D721Med (cell line): ENCODE measurements around the gene C5AR2.
"Not testable (repeated sequence)": the region's sequence is repeated elsewhere in the genome, so short reads cannot be mapped to it uniquely, and the experiment has no call there.

Source experiments
- DNase-seq: peaks from one replicate; pipeline ENCODE4 v3.0.0; 2011; ENCODE audit warnings: low spot score; ENCODE audit not compliant: insufficient read length
- FAIRE-seq: peaks from 2 replicates; lab custom pipeline; 2011; peaks lifted over from hg19 to GRCh38; lab: Jason Lieb, UNC
- TF ChIP-seq, protein P1 (sequence below): IDR thresholded peaks from 2 replicates; pipeline ENCODE4 v1.5.1; 2012; ENCODE audit warnings: mild to moderate bottlenecking, control low read depth; ENCODE audit not compliant: insufficient read depth; ENCODE audit errors: missing control alignments

C5AR2 gene

DNA sequence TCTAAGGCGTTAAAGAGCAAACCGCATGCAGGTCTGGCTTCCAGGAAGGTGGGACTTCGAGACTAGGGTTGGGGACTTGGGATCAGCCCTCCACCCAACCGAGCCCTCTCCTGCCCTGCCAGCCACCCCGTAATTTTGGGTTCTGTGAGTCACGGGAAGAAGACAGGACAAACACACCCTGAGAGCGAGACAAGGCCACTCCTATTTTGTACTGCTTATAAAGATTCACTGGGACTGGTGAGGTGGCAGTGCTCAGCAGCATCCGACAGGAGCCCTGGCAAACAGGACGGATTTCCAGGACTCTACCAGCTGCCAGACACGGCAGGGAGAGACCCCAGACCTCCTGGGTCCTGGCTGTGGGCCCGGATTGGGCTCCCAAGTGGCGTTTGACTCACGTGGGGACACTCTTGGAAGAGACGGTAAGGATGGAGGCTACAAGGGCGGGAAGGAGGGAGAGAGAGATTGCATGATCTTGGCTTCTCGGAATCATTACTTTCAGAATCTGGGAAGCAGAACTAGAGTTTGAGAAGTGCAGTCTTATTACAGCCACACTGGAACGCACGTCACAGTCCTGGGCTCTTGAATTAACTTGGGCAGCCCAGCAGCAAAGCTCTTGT lies at the start of gene C5AR2:
Gene C5AR2, plus strand, starts transcription at position 245 of the 617 bp plus-strand sequence. CDS start 8,625 bp downstream, outside the sequence.
- no peak for DNase-seq
- FAIRE-seq = no peak

DNA sequence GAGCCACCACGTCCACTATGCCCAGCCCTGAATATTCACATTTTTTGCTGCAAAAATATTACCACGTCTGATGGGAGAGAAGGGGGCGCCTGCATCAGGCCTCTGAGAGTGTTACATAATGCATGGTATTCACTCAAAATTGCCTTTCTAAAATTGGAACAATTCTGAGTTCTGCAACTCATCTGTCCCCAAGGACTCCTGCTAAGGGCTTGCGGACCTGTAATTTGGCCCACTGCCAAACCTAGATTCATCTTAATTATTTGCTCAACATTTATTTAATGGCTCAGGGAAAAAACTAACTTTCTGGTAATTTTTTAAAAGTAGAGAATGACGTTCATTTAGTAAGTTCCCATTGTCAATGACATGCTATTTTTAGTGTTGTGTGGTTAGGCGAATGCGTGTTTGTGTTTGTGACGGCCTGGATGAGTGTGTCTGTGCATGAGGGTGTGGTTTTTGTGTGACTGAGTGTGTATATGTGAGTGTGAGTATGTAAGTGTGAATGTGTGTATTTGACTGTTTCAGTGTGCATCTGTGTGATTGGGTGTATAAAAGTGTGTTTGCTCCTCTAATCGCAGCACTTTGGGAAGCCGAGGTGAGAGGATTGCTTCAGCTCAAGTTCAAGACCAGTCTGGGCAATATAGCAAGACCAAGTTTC lies 48.4 kb upstream of the C5AR2 start:
- FAIRE-seq (no peak), DNase-seq (no peak)
- TF ChIP-seq, protein P1, sequence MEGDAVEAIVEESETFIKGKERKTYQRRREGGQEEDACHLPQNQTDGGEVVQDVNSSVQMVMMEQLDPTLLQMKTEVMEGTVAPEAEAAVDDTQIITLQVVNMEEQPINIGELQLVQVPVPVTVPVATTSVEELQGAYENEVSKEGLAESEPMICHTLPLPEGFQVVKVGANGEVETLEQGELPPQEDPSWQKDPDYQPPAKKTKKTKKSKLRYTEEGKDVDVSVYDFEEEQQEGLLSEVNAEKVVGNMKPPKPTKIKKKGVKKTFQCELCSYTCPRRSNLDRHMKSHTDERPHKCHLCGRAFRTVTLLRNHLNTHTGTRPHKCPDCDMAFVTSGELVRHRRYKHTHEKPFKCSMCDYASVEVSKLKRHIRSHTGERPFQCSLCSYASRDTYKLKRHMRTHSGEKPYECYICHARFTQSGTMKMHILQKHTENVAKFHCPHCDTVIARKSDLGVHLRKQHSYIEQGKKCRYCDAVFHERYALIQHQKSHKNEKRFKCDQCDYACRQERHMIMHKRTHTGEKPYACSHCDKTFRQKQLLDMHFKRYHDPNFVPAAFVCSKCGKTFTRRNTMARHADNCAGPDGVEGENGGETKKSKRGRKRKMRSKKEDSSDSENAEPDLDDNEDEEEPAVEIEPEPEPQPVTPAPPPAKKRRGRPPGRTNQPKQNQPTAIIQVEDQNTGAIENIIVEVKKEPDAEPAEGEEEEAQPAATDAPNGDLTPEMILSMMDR = no peak

More for the DNA sequence above, at the start of gene C5AR2:
- TF ChIP-seq, protein P1 = no peak

DNA sequence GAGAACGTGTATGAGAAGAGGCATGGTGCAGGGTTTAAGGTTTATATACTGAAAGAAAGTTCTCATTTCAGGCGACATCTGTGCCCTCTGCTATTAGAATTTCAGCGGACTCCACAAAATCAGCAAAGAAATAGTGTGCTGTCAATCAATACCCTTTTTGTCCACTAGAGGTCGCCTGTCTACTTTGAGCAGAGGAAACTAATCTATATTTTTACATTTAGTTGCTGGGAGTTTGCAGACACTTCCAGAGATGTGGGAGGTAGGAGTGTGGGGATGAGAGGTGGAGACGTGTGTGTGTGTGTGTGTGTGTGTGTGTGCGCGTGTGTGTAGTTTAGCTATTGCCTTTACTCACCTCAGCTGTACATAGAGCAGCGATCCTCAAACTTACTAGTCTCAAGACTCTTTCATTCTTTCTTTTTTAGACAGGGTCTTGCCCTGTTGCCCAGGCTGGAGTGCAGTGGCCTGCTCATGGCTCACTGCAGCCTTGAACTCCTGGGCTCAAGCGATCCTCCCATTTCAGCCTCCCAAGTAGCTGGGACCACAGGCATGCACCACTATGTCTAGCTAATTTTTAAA lies 47.6 kb upstream of the C5AR2 start:
- DNase-seq (no peak), FAIRE-seq (no peak)
- TF ChIP-seq, protein P1 = peak; percentile 84

DNA sequence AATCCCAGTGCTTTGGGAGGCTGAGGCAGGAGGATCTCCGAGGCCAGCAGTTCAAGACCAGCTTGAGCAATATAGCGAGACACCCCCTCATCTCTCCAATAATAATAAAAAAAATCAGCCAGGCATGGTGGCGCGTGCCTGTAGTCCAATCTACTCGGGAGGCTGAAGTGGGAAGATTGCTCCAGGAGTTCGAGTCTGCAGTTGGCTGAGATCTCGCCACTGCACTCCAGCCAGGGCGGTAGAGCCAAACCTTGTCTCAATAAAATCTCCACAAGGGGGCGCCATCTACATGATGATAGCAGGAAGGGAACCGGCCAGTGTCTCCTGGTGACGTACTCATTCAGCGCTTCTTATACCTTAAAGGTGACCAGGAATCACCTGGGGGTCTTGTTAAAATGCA lies 35.9 kb upstream of the C5AR2 start:
- FAIRE-seq = no peak
- DNase-seq = peak; percentile 75

DNA sequence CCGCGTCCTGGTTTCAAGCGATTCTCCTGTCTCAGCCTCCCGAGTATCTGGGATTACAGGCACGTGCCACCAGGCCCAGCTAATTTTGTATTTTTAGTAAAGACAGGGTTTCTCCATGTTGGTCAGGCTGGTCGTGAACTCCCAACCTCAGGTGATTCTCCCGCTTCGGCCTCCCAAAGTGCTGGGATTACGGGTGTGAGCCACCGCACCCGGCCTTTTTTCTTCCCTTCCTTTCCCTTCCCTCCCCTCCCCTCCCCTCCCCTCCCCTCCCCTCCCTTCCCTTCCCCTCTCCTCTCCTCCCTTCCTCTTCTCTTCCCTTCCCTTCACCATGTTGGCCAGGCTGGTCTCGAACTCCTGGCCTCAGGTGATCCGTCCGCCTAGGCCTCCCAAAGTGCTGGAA lies 31.1 kb upstream of the C5AR2 start:
- not testable (repeated sequence) for DNase-seq, FAIRE-seq

More for the DNA sequence above, 35.9 kb upstream of the C5AR2 start:
- TF ChIP-seq, protein P1 = peak; percentile 66

DNA sequence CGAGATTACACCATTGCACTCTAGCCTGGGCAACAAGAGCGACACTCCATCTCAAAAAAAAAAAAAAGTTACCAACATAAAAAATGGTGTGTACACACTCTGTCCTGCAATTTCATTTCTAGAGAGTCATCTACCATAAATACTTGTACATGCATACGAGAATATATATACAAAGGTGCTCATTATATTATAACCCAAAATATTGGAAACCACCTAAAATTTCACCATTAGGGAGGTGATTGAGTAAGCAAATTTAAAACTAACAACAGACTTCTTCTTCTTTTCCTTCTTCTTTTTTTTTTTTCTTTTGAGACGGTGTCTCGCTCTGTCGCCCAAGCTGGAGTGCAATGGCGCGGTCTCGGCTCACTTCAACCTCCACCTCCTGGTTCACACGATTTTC lies 29.7 kb upstream of the C5AR2 start:
- DNase-seq = no peak
- TF ChIP-seq, protein P1 = no peak
- no peak for FAIRE-seq

DNA sequence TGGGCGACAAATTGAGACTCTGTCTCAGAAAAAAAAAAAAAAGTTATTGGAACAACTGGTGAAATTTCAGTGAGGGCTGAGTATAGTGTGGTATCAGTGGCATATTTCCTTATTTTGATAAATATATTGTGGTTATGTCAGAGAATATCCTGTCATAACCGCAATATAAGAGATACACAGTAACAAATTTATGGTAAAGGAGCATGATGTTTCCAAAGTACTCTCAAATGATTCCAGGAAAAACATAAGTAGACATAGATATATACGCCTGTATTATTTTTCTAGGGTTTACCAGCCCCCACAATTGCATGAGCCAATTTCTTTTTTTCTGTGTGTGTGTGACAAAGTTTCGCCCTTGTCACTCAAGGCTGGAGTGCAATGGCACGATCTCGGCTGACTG lies 28.0 kb upstream of the C5AR2 start:
- TF ChIP-seq, protein P1 = no peak
- DNase-seq (no peak), FAIRE-seq (no peak)
